BJ (cell line): ENCODE results near the gene NCR2. TPM values are rescaled to one million over a fixed set of nuclear protein-coding genes. Genes with fewer than 3 reads are reported as not detected.
"Not testable (repeated sequence)": the region's sequence is repeated elsewhere in the genome, so short reads cannot be mapped to it uniquely, and the experiment has no call there.

Experiments
- CTCF ChIA-PET: fragments of 350-600 bp; formaldehyde crosslinking; extraction: SDS; loops from one replicate; lab custom pipeline; 2021; ENCODE audit warnings: antibody characterized with exemption, inconsistent platforms; lab: Yijun Ruan, JAX
- POLR2A ChIA-PET: fragments of 300-600 bp; sonication (Branson Sonifier 250); formaldehyde crosslinking; extraction: SDS; loops from one replicate; lab custom pipeline; 2021; ENCODE audit warnings: antibody characterized with exemption; lab: Charles Lee
- DNase-seq: peaks from one replicate; pipeline ENCODE4 v3.0.0-alpha.2; 2011; ENCODE audit warnings: low read depth
- H3K27me3 ChIP-seq: 2 replicates; pipeline ENCODE4 v1.6.0; 2011; ENCODE audit warnings: low read length; ENCODE audit not compliant: control insufficient read depth, insufficient read depth
- H3K36me3 ChIP-seq: 2 replicates; pipeline ENCODE4 v1.5.1; 2011; ENCODE audit warnings: low read length; ENCODE audit not compliant: control insufficient read depth, insufficient read depth
- H3K4me3 ChIP-seq: 2 replicates; pipeline ENCODE4 v1.5.1; 2011; ENCODE audit warnings: low read depth, mild to moderate bottlenecking, control low read depth, low read length
- polyA plus RNA-seq: library from polyadenylated mRNA; depleted of rRNA; stranded (reverse); fragments of >200 nt; gene quantifications from 2 replicates; pipeline ENCODE4 v1.2.3, GENCODE V29; 2011
- TF ChIP-seq, protein P1 (sequence below): IDR thresholded peaks from 2 replicates; pipeline ENCODE4 v1.5.1; 2011; ENCODE audit warnings: low read depth, mild to moderate bottlenecking, control low read depth, inconsistent platforms, low read length, moderate library complexity; ENCODE audit not compliant: insufficient read depth

The NCR2 gene
- polyA plus RNA-seq, 1 experiment: not detected

DNA sequence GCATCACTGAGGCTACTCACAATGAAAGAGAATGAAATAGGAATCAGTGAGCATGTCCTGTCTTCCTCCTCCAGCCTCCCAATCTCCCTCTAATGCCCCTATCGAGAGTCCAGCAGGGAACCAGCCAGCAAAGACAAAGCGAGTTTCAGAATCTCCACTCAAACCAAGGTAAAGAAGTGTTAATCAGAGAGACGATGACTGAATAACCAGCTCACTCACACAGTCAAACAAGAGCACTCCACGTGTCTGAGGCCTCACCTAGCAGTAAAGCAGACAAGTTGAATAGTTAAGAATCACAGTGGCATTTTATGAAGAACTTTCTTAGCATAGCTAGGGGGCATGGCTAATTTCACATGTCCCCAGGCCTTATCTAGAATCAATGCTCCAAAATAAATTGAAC is 45.6 kb upstream of the NCR2 start:
- ChIA-PET POLR2A (no interaction called here), CTCF (interaction anchor here (1.1 kb wide), 1 partner anchor 30 kb away, joined by 3 read pairs; no protein-coding TSS in a partner anchor)
- TF ChIP-seq, protein P1, sequence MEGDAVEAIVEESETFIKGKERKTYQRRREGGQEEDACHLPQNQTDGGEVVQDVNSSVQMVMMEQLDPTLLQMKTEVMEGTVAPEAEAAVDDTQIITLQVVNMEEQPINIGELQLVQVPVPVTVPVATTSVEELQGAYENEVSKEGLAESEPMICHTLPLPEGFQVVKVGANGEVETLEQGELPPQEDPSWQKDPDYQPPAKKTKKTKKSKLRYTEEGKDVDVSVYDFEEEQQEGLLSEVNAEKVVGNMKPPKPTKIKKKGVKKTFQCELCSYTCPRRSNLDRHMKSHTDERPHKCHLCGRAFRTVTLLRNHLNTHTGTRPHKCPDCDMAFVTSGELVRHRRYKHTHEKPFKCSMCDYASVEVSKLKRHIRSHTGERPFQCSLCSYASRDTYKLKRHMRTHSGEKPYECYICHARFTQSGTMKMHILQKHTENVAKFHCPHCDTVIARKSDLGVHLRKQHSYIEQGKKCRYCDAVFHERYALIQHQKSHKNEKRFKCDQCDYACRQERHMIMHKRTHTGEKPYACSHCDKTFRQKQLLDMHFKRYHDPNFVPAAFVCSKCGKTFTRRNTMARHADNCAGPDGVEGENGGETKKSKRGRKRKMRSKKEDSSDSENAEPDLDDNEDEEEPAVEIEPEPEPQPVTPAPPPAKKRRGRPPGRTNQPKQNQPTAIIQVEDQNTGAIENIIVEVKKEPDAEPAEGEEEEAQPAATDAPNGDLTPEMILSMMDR: no peak

GRCh38 chr6:41291717-41292116 is 43.7 kb upstream of the NCR2 start:
- H3K36me3 ChIP-seq: no peaks in the 10 kb centered on the region
- no peak for DNase-seq
- no peak overlapping the region for H3K4me3 ChIP-seq
- H3K27me3 ChIP-seq: no peaks in the 10 kb centered on the region
- POLR2A ChIA-PET: no interaction called here
- CTCF ChIA-PET: no interaction called here
- TF ChIP-seq, protein P1: no peak

More for the DNA sequence above, 45.6 kb upstream of the NCR2 start:
- Histone ChIP-seq H3K27me3 (no peaks in the 10 kb centered on the region; the same call in 1 of the 2 replicates), H3K36me3 (no peaks in the 10 kb centered on the region), H3K4me3 (no peak overlapping the region)
- no peak for DNase-seq

GRCh38 chr6:41294214-41294872 is 41.1 kb upstream of the NCR2 start:
- TF ChIP-seq, protein P1: no peak
- no peak overlapping the region for H3K4me3 ChIP-seq
- no peak for DNase-seq
- H3K27me3 ChIP-seq: no peaks in the 10 kb centered on the region
- ChIA-PET CTCF (no interaction called here), POLR2A (interaction anchor here (0.6 kb wide), 1 partner anchor 228 kb away, joined by 4 read pairs; no protein-coding TSS in a partner anchor)
- H3K36me3 ChIP-seq: no peaks in the 10 kb centered on the region

DNA sequence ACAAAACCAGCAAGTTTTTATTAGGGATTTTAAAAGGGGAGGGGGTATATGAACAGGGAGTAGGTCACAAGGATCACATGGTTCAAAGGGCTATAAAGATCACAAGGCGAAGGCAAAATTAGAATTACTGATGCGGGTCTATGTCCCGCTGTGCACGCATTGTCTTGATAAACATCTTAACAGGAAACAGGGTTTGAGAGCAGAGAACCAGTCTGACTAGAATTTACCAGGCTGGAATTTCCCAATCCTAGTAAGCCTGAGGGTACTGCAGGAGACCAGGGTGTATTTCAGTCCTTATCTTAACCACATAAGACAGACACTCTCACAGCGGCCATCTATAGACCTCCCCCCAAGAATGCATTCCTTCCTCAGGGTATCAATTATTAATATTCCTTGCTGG is 38.2 kb upstream of the NCR2 start:
- DNase-seq, H3K27me3 ChIP-seq, POLR2A ChIA-PET, H3K36me3 ChIP-seq, H3K4me3 ChIP-seq: not testable (repeated sequence)
- CTCF ChIA-PET: interaction anchor here (1.3 to 2.6 kb wide), 3 partner anchors 9 to 22 kb away, joined by 5 to 18 read pairs (median 14); no protein-coding TSS in a partner anchor

- no peak for DNase-seq
- Histone ChIP-seq H3K36me3 (no peaks in the 10 kb centered on the region), H3K27me3 (0 out of 2 replicates have a peak, but pooled peaks cover 1% of the 10 kb centered on the region), H3K4me3 (no peak overlapping the region)
- ChIA-PET POLR2A (no interaction called here), CTCF (interaction anchor here (0.8 kb wide), 1 partner anchor 8 kb away, joined by 3 read pairs; no protein-coding TSS in a partner anchor)
- TF ChIP-seq, protein P1: no peak
These were observed 36.5 kb upstream of the NCR2 start for GRCh38 chr6:41298785-41299502.
